Lower leg skin (tissue), 3 donors: ENCODE data around the gene CCDC39.

Source experiments
- CTCF ChIP-seq, 3 donors: fragments of 450-650 bp; IDR thresholded peaks; one replicate each; pipeline ENCODE4 v1.5.1; 2016; ENCODE audit warnings: antibody characterized with exemption in 3 of 3, mild to moderate bottlenecking in 3 of 3, moderate library complexity in 2 of 3
- POLR2A ChIP-seq, 2 donors: fragments of 450-650 bp; IDR thresholded peaks; one replicate each; pipeline ENCODE4 v1.6.1; 2016 to 2017; ENCODE audit warnings: antibody characterized with exemption in 2 of 2, mild to moderate bottlenecking in 1 of 2, moderate library complexity in 1 of 2

- TF ChIP-seq POLR2A (IDR thresholded peaks at IDR 0.05): no peak
- no peak for TF ChIP-seq CTCF (IDR thresholded peaks at IDR 0.05)
These were observed 45.6 kb downstream of the CCDC39 start for GRCh38 chr3:180633722-180634121.
